OCI-LY1 (cell line): ENCODE measurements around the gene RNF151.

Experiments
- H2AFZ ChIP-seq: fragments of 200-600 bp; sonication (generic), shearing (Covaris generic); 2 replicates; pipeline ENCODE4 v1.6.0; 2014; ENCODE audit warnings: antibody characterized with exemption, mild to moderate bottlenecking, low read length
- H3F3A ChIP-seq: fragments of 200-600 bp; sonication (generic), shearing (Covaris generic); 2 replicates; pipeline ENCODE4 v1.6.0; 2014; ENCODE audit warnings: mild to moderate bottlenecking, antibody characterized with exemption, low read length, moderate library complexity; ENCODE audit not compliant: insufficient read depth
- H3K27ac ChIP-seq: fragments of 200-600 bp; sonication (generic); 2 replicates; pipeline ENCODE4 v1.5.1; 2014; ENCODE audit warnings: low read length, mixed run types, mild to moderate bottlenecking, low read depth; ENCODE audit not compliant: poor library complexity, severe bottlenecking
- H3K27me3 ChIP-seq: fragments of 200-600 bp; sonication (generic); 2 replicates; pipeline ENCODE4 v1.6.0; 2014; ENCODE audit warnings: antibody characterized with exemption, mild to moderate bottlenecking, low read length, moderate library complexity; ENCODE audit not compliant: insufficient read depth
- H3K36me3 ChIP-seq: fragments of 200-600 bp; sonication (generic); 2 replicates; pipeline ENCODE4 v1.6.1; 2014; ENCODE audit warnings: mild to moderate bottlenecking, antibody characterized with exemption, low read length, moderate library complexity, mixed read lengths; ENCODE audit not compliant: insufficient read depth
- H3K4me1 ChIP-seq: fragments of 200-600 bp; sonication (generic); 2 replicates; pipeline ENCODE4 v1.5.1; 2014; ENCODE audit warnings: mild to moderate bottlenecking, low read length, moderate library complexity; ENCODE audit not compliant: insufficient read depth, severe bottlenecking
- H3K4me2 ChIP-seq: fragments of 200-600 bp; sonication (generic), shearing (Covaris generic); 2 replicates; pipeline ENCODE4 v1.6.1; 2014; ENCODE audit warnings: low read length
- H3K4me3 ChIP-seq: fragments of 200-600 bp; sonication (generic); 2 replicates; pipeline ENCODE4 v1.5.1; 2014; ENCODE audit warnings: low read length, low read depth, mild to moderate bottlenecking, mixed read lengths; ENCODE audit not compliant: poor library complexity, severe bottlenecking
- H3K79me2 ChIP-seq: fragments of 200-600 bp; shearing (Covaris generic); 2 replicates; pipeline ENCODE4 v1.6.1; 2016; ENCODE audit warnings: mixed run types, low read length, mixed read lengths; ENCODE audit not compliant: insufficient read depth
- H3K9ac ChIP-seq: fragments of 200-600 bp; sonication (generic), shearing (Covaris generic); 2 replicates; pipeline ENCODE4 v1.6.1; 2014; ENCODE audit warnings: mild to moderate bottlenecking, low read length, mixed read lengths
- H3K9me2 ChIP-seq: fragments of 200-600 bp; sonication (generic), shearing (Covaris generic); 2 replicates; pipeline ENCODE4 v1.6.1; 2014; ENCODE audit warnings: low read depth, mild to moderate bottlenecking, low read length, mixed read lengths
- H3K9me3 ChIP-seq: fragments of 200-600 bp; shearing (Covaris generic); 2 replicates; pipeline ENCODE4 v1.6.1; 2014; ENCODE audit warnings: low read length, mixed read lengths
- H4K20me1 ChIP-seq: fragments of 200-600 bp; sonication (generic), shearing (Covaris generic); 2 replicates; pipeline ENCODE4 v1.6.0; 2016; ENCODE audit warnings: mild to moderate bottlenecking, low read length; ENCODE audit not compliant: insufficient read depth
- EZH2 ChIP-seq: fragments of 200-600 bp; sonication (generic), shearing (Covaris generic); IDR thresholded peaks from 2 replicates; pipeline ENCODE4 v1.8.0; 2017; ENCODE audit warnings: borderline replicate concordance, mixed run types, mild to moderate bottlenecking, antibody characterized with exemption, low read length, moderate library complexity, mixed read lengths
- TF ChIP-seq, protein P1 (sequence below): fragments of 200-600 bp; sonication (generic), shearing (Covaris generic); IDR thresholded peaks from 2 replicates; pipeline ENCODE4 v1.5.1; 2017; ENCODE audit warnings: mild to moderate bottlenecking, antibody characterized with exemption, low read length, moderate library complexity, mixed read lengths

The RNF151 gene, protein sequence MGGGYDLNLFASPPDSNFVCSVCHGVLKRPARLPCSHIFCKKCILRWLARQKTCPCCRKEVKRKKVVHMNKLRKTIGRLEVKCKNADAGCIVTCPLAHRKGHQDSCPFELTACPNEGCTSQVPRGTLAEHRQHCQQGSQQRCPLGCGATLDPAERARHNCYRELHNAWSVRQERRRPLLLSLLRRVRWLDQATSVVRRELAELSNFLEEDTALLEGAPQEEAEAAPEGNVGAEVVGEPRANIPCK

DNA sequence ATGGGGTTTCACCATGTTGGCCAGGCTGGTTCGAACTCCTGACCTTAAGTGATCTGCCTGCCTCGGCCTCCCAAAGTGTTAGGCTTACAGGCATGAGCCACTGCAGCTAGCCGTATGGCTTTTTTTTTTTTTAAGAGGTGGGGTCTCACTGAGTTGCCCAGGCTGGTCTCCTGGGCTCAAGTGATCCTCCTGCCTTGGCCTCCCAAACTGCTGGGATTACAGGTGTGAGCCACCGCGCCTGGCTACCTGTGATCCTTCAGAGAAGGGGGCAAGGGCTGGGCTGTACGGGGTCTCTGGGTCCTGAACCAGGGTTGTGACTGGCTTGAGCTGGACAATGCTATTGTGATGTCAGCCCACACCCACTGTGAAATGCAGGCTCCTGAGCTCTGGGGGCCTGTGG lies at the start of gene RNF151:
RNF151 (plus strand) TSS at position 397 of the 400 bp plus-strand sequence. CDS start 26 bp downstream, outside the sequence.
- H3K4me3 ChIP-seq, result peak within 1 kb of the TSS; percentile 97
- H3K4me2 ChIP-seq, result peak within 1 kb of the TSS; percentile 72
- H3K9me2 ChIP-seq, result no peaks in the 10 kb centered on the region
- no peak for TF ChIP-seq EZH2
- TF ChIP-seq, protein P1, sequence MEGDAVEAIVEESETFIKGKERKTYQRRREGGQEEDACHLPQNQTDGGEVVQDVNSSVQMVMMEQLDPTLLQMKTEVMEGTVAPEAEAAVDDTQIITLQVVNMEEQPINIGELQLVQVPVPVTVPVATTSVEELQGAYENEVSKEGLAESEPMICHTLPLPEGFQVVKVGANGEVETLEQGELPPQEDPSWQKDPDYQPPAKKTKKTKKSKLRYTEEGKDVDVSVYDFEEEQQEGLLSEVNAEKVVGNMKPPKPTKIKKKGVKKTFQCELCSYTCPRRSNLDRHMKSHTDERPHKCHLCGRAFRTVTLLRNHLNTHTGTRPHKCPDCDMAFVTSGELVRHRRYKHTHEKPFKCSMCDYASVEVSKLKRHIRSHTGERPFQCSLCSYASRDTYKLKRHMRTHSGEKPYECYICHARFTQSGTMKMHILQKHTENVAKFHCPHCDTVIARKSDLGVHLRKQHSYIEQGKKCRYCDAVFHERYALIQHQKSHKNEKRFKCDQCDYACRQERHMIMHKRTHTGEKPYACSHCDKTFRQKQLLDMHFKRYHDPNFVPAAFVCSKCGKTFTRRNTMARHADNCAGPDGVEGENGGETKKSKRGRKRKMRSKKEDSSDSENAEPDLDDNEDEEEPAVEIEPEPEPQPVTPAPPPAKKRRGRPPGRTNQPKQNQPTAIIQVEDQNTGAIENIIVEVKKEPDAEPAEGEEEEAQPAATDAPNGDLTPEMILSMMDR, result no peak
- no peaks in the 10 kb centered on the region for H3K27me3 ChIP-seq
- peaks cover 44% of the 10 kb centered on the region for H3K4me1 ChIP-seq
- peak within 1 kb of the TSS; percentile 88 for H3K9ac ChIP-seq
- peaks cover 8% of the 10 kb centered on the region for H3F3A ChIP-seq
- peak within 1 kb of the TSS; percentile 18 for H3K27ac ChIP-seq
- H3K79me2 ChIP-seq, result peaks cover 21% of the 10 kb centered on the region
- no peak within 1 kb of the TSS for H2AFZ ChIP-seq
- H3K9me3 ChIP-seq, result no peaks in the 10 kb centered on the region
- H3K36me3 ChIP-seq, result peaks cover 30% of the 10 kb centered on the region
- no peaks in the 10 kb centered on the region for H4K20me1 ChIP-seq

DNA sequence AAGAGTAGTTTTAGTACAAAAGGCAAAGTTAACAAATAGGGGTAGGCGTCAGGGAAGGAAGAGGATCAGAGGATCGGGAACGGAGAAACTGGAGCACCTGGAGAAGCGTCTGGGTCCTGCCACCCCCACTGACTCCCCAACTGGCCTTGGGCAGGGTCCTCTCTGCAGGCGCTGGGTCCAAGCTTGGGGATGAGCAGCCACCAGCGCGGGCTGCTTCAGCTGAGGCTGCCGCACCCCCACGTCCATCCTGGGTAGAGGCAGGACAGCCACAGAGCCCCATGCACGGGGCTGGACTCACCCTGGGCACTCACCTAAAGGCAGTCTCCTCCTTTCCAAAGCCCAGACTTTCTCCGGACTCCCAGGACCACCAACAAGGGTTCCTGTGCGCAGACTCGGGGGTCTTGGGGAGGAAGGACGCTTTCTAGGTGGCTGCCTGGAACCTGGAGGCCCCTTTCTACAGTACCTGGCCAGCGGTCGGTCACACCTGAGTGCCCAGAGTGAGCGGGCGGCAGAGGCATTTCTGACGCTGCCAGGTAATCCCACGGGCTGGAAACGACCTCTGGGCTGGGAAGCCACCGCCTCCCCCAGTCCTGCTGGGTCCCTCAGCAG lies 49.5 kb upstream of the RNF151 start:
- Histone ChIP-seq H3K27ac (no peak overlapping the region), H2AFZ (no peak overlapping the region), H3K9me3 (no peaks in the 10 kb centered on the region), H3K79me2 (no peaks in the 10 kb centered on the region), H4K20me1 (no peaks in the 10 kb centered on the region), H3K9me2 (no peaks in the 10 kb centered on the region), H3K9ac (no peak overlapping the region), H3K4me3 (no peak overlapping the region), H3K4me2 (no peak overlapping the region), H3K36me3 (no peaks in the 10 kb centered on the region), H3K4me1 (no peaks in the 10 kb centered on the region), H3F3A (no peaks in the 10 kb centered on the region), H3K27me3 (peaks cover 3% of the 10 kb centered on the region; the same call in 1 of the 2 replicates)
- TF ChIP-seq, protein P1, result no peak
- TF ChIP-seq EZH2, result no peak

DNA sequence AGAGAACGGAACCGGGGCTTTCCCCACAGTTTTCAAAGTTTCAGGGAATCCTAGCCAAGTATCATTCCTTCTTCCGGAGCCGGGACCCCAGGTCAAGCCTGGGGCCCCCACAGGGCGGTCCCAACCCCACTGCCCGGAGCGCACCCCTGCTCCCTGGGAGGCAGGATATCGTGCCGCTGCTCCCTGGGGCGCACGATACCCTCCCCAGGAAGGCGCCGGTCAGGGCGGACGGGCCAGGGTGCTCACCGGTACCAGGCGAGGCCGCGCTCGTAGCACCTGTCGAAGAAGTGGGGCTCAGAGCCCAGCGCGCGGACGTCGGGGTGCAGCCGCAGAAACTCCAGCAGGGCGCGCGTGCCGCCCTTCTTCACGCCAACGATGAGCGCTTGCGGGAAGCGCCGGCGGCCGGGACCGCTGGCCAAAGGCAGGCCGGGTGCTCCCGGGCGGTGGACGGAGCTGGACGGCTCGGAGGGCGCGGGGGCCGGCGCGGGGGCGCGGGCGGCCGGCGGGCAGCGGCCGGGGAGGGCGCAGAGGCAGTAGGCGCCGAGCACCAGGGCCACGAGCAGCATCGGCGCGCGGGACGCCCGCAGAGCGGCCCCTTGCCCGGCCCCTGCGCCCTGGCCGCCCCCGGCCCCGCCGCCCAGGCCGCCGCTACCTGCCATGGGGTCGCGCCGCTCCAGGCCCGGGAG lies 48.8 kb upstream of the RNF151 start:
- Histone ChIP-seq H3K4me2 (no peak overlapping the region), H3K9me2 (no peaks in the 10 kb centered on the region), H3K9ac (no peak overlapping the region), H3K4me3 (no peak overlapping the region), H3K27ac (no peak overlapping the region), H3F3A (no peaks in the 10 kb centered on the region), H4K20me1 (no peaks in the 10 kb centered on the region), H3K9me3 (no peaks in the 10 kb centered on the region), H3K4me1 (no peaks in the 10 kb centered on the region), H3K36me3 (no peaks in the 10 kb centered on the region), H3K27me3 (peaks cover 3% of the 10 kb centered on the region; the same call in 1 of the 2 replicates), H3K79me2 (no peaks in the 10 kb centered on the region), H2AFZ (no peak overlapping the region)
- TF ChIP-seq, protein P1, result no peak
- TF ChIP-seq EZH2, result no peak
